ENCODE data around the gene ARSB. TPM values are rescaled to one million over a fixed set of nuclear protein-coding genes. Genes with fewer than 3 reads are reported as not detected.

ARSB gene
- total and polyA plus RNA-seq, 10 of the 15 experiments (the other 5 are each of a cell fraction or from before 2014, with no cell fraction given) = 1.2 to 8.2 (median 6.1) TPM

- TF ChIP-seq, protein P1, sequence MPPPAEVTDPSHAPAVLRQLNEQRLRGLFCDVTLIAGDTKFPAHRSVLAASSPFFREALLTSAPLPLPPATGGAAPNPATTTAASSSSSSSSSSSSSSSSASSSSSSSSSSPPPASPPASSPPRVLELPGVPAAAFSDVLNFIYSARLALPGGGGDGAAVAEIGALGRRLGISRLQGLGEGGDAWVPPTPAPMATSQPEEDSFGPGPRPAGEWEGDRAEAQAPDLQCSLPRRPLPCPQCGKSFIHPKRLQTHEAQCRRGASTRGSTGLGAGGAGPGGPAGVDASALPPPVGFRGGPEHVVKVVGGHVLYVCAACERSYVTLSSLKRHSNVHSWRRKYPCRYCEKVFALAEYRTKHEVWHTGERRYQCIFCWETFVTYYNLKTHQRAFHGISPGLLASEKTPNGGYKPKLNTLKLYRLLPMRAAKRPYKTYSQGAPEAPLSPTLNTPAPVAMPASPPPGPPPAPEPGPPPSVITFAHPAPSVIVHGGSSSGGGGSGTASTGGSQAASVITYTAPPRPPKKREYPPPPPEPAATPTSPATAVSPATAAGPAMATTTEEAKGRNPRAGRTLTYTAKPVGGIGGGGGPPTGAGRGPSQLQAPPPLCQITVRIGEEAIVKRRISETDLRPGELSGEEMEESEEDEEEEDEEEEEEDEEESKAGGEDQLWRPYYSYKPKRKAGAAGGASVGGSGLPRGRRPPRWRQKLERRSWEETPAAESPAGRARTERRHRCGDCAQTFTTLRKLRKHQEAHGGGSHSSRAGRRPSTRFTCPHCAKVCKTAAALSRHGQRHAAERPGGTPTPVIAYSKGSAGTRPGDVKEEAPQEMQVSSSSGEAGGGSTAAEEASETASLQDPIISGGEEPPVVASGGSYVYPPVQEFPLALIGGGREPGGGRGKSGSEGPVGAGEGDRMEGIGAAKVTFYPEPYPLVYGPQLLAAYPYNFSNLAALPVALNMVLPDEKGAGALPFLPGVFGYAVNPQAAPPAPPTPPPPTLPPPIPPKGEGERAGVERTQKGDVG (CRISPR knock-in tag; IDR thresholded peaks at IDR 0.05) = no peak
- TF ChIP-seq NFYA (IDR thresholded peaks at IDR 0.05; ENCODE audit: borderline replicate concordance, low read depth, low read length) (no peak), CHD4 (IDR thresholded peaks at IDR 0.05) (no peak), KAT2A (conservative IDR thresholded peaks at IDR 0.05; ENCODE audit: control insufficient read depth, low read depth, low read length) (no peak)
- TF ChIP-seq, protein P2, sequence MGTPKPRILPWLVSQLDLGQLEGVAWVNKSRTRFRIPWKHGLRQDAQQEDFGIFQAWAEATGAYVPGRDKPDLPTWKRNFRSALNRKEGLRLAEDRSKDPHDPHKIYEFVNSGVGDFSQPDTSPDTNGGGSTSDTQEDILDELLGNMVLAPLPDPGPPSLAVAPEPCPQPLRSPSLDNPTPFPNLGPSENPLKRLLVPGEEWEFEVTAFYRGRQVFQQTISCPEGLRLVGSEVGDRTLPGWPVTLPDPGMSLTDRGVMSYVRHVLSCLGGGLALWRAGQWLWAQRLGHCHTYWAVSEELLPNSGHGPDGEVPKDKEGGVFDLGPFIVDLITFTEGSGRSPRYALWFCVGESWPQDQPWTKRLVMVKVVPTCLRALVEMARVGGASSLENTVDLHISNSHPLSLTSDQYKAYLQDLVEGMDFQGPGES (IDR thresholded peaks at IDR 0.05) = no peak
Measured at GRCh38 chr5:78806544-78806943, 178.6 kb downstream of the ARSB start (continued).

DNA sequence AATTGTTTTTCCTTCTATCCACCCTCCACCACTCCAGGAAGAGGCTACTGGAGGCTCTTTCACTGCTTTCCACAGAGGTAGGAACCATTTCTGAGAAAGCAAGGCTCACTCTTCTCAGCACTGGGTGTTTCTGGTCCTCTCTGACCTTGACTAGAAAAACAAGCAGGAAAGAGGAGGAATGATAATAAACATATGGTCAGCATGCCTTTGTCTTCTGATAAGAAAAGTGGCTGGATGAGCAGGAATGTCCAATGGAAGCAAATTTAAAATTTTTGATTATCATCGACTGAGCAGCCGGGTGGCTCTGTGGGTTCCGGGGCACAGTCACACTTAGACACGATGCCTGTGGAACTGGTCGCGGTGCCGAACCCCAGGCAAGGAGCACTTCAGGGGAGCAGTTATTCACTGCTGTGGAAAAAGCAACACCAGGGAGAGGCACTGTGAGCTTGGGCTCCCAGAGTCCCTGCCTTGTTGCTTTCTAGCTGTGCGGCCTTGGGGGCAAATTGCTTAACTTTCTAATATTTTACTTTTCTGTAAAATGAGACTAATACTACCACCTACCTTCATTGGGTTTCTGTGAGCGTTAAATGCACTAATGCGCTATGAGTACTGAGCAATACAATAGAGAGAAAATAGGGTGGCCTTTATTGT is 179.5 kb downstream of the ARSB start:
- no peaks in the 10 kb centered on the region for H4K20me1 ChIP-seq (ENCODE audit: control insufficient read depth, insufficient read depth)
- SMC1A ChIA-PET (ENCODE audit: uncharacterized antibody, unreplicated experiment) = no interaction called here
- no peaks in the 10 kb centered on the region for H3K79me2 ChIP-seq (ENCODE audit: control insufficient read depth, insufficient read depth, low read length)
- peaks cover 7% of the 10 kb centered on the region; the same call in 2 of the 3 replicates for H3K9me3 ChIP-seq (replicated peaks; ENCODE audit: control insufficient read depth, insufficient read depth, low read length)
- BruUV-seq (replicated peaks) = no TSS peak
- POLR2A ChIA-PET = no interaction called here
- FAIRE-seq = no peak
- intact Hi-C loops (cut with micrococcal nuclease; ENCODE audit: unreplicated experiment) = no loop called here
- no peaks in the 10 kb centered on the region for H3K27me3 ChIP-seq (replicated peaks in 1 of 2; ENCODE audit: control insufficient read depth in 2 of 2, insufficient read depth in 2 of 2, low read length in 1 of 2)
- RAD21 ChIA-PET (ENCODE audit: unreplicated experiment) = no interaction called here
- no peaks in the 10 kb centered on the region; a peak in 1 of 4 replicates for H3K36me3 ChIP-seq (ENCODE audit: control insufficient read depth in 2 of 2, insufficient read depth in 2 of 2, low read length in 1 of 2)
- ATAC-seq = no peak
- DNase-seq (ENCODE audit: low read depth, low spot score) = no peak
- CTCF ChIA-PET = no interaction called here
- H3K4me1 ChIP-seq (ENCODE audit: control insufficient read depth, insufficient read depth, low read length) = no peaks in the 10 kb centered on the region
- H3K4me2 ChIP-seq (ENCODE audit: control insufficient read depth, insufficient read depth) = no peak overlapping the region
- no peak overlapping the region for H3K9ac ChIP-seq (ENCODE audit: control insufficient read depth, insufficient read depth, low read length)
- H3K27ac ChIP-seq (ENCODE audit: control insufficient read depth, insufficient read depth) = no peak overlapping the region
- WGBS (ENCODE audit: insufficient coverage, insufficient replicate concordance, low lambda C conversion rate, missing lambda C conversion rate) = 97% methylated on average over 10 of the region's 10 CpGs
- H2AFZ ChIP-seq (ENCODE audit: control insufficient read depth, low read depth, low read length) = no peak overlapping the region
- in situ Hi-C loops (cut with MboI) = no loop called here
- H3K4me3 ChIP-seq = no peak overlapping the region
- TF ChIP-seq SUPT20H (IDR thresholded peaks at IDR 0.05; ENCODE audit: borderline replicate concordance, control insufficient read depth, low read depth, low read length) = no peak
- no peak for TF ChIP-seq RBBP5 (conservative IDR thresholded peaks at IDR 0.05)
- no peak for TF ChIP-seq RB1 (IDR thresholded peaks at IDR 0.05; ENCODE audit: borderline replicate concordance)
- TF ChIP-seq NR2F1 (conservative IDR thresholded peaks at IDR 0.05) = no peak
- no peak for TF ChIP-seq ETV6 (conservative IDR thresholded peaks at IDR 0.05 in 1 of 2, IDR thresholded peaks at IDR 0.05 in 1 of 2; ENCODE audit: borderline replicate concordance in 1 of 2, low read depth in 1 of 2)
- TF ChIP-seq STAT1 (conservative IDR thresholded peaks at IDR 0.05) = no peak
- TF ChIP-seq BHLHE40 (IDR thresholded peaks at IDR 0.05; ENCODE audit: borderline replicate concordance in 1 of 2, low read depth in 2 of 2, low read length in 1 of 2) = no peak
- TF ChIP-seq MYC (IDR thresholded peaks at IDR 0.05; ENCODE audit: insufficient read depth, insufficient read length, insufficient replicate concordance, low read length, severe bottlenecking) = no peak
- TF ChIP-seq, protein P3, sequence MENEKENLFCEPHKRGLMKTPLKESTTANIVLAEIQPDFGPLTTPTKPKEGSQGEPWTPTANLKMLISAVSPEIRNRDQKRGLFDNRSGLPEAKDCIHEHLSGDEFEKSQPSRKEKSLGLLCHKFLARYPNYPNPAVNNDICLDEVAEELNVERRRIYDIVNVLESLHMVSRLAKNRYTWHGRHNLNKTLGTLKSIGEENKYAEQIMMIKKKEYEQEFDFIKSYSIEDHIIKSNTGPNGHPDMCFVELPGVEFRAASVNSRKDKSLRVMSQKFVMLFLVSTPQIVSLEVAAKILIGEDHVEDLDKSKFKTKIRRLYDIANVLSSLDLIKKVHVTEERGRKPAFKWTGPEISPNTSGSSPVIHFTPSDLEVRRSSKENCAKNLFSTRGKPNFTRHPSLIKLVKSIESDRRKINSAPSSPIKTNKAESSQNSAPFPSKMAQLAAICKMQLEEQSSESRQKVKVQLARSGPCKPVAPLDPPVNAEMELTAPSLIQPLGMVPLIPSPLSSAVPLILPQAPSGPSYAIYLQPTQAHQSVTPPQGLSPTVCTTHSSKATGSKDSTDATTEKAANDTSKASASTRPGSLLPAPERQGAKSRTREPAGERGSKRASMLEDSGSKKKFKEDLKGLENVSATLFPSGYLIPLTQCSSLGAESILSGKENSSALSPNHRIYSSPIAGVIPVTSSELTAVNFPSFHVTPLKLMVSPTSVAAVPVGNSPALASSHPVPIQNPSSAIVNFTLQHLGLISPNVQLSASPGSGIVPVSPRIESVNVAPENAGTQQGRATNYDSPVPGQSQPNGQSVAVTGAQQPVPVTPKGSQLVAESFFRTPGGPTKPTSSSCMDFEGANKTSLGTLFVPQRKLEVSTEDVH (IDR thresholded peaks at IDR 0.05; ENCODE audit: low read depth, partially characterized antibody) = no peak
- TF ChIP-seq MEF2A (IDR thresholded peaks at IDR 0.05; ENCODE audit: insufficient read depth, low read depth, low read length) = no peak

Data from GM12878 (cell line).